ENCODE data around the gene SHTN1. TPM values are rescaled to one million over a fixed set of nuclear protein-coding genes. Genes with fewer than 3 reads are reported as not detected.

The SHTN1 gene
- total RNA-seq, 1 donor from 2014 or later, result 26.1 TPM

- H3K9me3 Mint-ChIP-seq (ENCODE audit: unreplicated experiment), result no peaks in the 10 kb centered on the region
- no peak for DNase-seq (ENCODE audit: extremely low spot score, unreplicated experiment)
- no peak for TF ChIP-seq CTCF (IDR thresholded peaks at IDR 0.05)
- H3K27ac Mint-ChIP-seq (ENCODE audit: unreplicated experiment), result no peak overlapping the region
- H3K4me3 Mint-ChIP-seq (ENCODE audit: unreplicated experiment), result no peak overlapping the region
- no peaks in the 10 kb centered on the region for H3K27me3 Mint-ChIP-seq (ENCODE audit: unreplicated experiment)
- H3K4me1 Mint-ChIP-seq (ENCODE audit: unreplicated experiment), result peaks cover 3% of the 10 kb centered on the region
- H3K36me3 Mint-ChIP-seq (ENCODE audit: unreplicated experiment), result peaks cover 2% of the 10 kb centered on the region
Measured at GRCh38 chr10:116989439-116989838, 15.5 kb downstream of the SHTN1 start.

- Mint-ChIP-seq H3K27me3 (ENCODE audit: unreplicated experiment) (no peaks in the 10 kb centered on the region), H3K9me3 (ENCODE audit: unreplicated experiment) (no peaks in the 10 kb centered on the region), H3K27ac (ENCODE audit: unreplicated experiment) (no peak overlapping the region), H3K36me3 (ENCODE audit: unreplicated experiment) (peaks cover 2% of the 10 kb centered on the region), H3K4me3 (ENCODE audit: unreplicated experiment) (no peak overlapping the region), H3K4me1 (ENCODE audit: unreplicated experiment) (peaks cover 3% of the 10 kb centered on the region)
- no peak for TF ChIP-seq CTCF (IDR thresholded peaks at IDR 0.05)
- DNase-seq (ENCODE audit: extremely low spot score, unreplicated experiment), result no peak
Measured at GRCh38 chr10:116988311-116988710, 16.7 kb downstream of the SHTN1 start.

- Mint-ChIP-seq H3K36me3 (ENCODE audit: unreplicated experiment) (peaks cover 3% of the 10 kb centered on the region), H3K4me3 (ENCODE audit: unreplicated experiment) (no peak overlapping the region), H3K4me1 (ENCODE audit: unreplicated experiment) (peaks cover 3% of the 10 kb centered on the region), H3K27ac (ENCODE audit: unreplicated experiment) (no peak overlapping the region), H3K27me3 (ENCODE audit: unreplicated experiment) (no peaks in the 10 kb centered on the region), H3K9me3 (ENCODE audit: unreplicated experiment) (no peaks in the 10 kb centered on the region)
- no peak for TF ChIP-seq CTCF (IDR thresholded peaks at IDR 0.05)
- DNase-seq (ENCODE audit: extremely low spot score, unreplicated experiment), result no peak
Measured at GRCh38 chr10:116985611-116986010, 19.4 kb downstream of the SHTN1 start.

GRCh38 chr10:116984202-116984990 is 20.6 kb downstream of the SHTN1 start:
- DNase-seq (ENCODE audit: extremely low spot score, unreplicated experiment), result no peak
- Mint-ChIP-seq H3K27me3 (ENCODE audit: unreplicated experiment) (no peaks in the 10 kb centered on the region), H3K9me3 (ENCODE audit: unreplicated experiment) (no peaks in the 10 kb centered on the region), H3K4me1 (ENCODE audit: unreplicated experiment) (peaks cover 3% of the 10 kb centered on the region), H3K27ac (ENCODE audit: unreplicated experiment) (no peak overlapping the region), H3K4me3 (ENCODE audit: unreplicated experiment) (no peak overlapping the region), H3K36me3 (ENCODE audit: unreplicated experiment) (peaks cover 3% of the 10 kb centered on the region)
- TF ChIP-seq CTCF (IDR thresholded peaks at IDR 0.05), result no peak

- H3K4me3 Mint-ChIP-seq (ENCODE audit: unreplicated experiment), result no peak overlapping the region
Measured at GRCh38 chr10:116980041-116980440, 24.9 kb downstream of the SHTN1 start.

More at GRCh38 chr10:116980041-116980440, 24.9 kb downstream of the SHTN1 start:
- no peaks in the 10 kb centered on the region for H3K9me3 Mint-ChIP-seq (ENCODE audit: unreplicated experiment)
- peaks cover 15% of the 10 kb centered on the region for H3K36me3 Mint-ChIP-seq (ENCODE audit: unreplicated experiment)
- H3K27ac Mint-ChIP-seq (ENCODE audit: unreplicated experiment), result no peak overlapping the region
- no peak for DNase-seq (ENCODE audit: extremely low spot score, unreplicated experiment)
- TF ChIP-seq CTCF (IDR thresholded peaks at IDR 0.05), result no peak
- peaks cover under 1% of the 10 kb centered on the region for H3K4me1 Mint-ChIP-seq (ENCODE audit: unreplicated experiment)
- H3K27me3 Mint-ChIP-seq (ENCODE audit: unreplicated experiment), result no peaks in the 10 kb centered on the region

Data from osteocyte (in vitro differentiated cells).